IMR-90 (cell line): ENCODE data around the gene CAMTA2.

Source experiments
- POLR2A ChIP-seq: IDR thresholded peaks from 2 replicates; pipeline ENCODE4 v1.6.1; 2012; ENCODE audit warnings: mild to moderate bottlenecking, low read depth, low read length
- TF ChIP-seq, protein P1 (sequence below): conservative IDR thresholded peaks from 2 replicates; pipeline ENCODE4 v1.5.1; 2012; ENCODE audit warnings: mild to moderate bottlenecking, low read depth, low read length, improper control_type of control experiment

DNA sequence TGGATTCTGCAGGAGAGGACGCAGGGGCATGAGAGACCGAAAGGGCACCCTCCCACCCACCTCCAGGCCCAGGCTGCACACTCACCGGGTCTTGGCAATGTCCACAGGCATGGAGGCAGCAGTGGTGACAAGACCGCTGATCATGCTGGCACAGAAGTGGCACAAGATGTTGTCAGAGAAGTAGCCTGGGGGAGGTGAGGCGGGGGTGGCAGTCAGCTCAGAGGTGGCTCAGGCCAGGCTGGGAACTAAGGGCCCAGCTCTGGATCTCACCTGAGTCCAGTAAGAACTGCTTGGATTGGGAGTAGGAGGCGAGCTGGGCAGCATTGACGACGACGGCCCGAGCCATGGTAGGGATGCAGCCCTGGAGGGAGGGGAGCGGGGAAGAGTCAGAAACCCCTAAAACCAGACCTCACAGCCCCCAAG, 49.4 kb downstream of the CAMTA2 start:
- TF ChIP-seq POLR2A, result no peak
- TF ChIP-seq, protein P1, sequence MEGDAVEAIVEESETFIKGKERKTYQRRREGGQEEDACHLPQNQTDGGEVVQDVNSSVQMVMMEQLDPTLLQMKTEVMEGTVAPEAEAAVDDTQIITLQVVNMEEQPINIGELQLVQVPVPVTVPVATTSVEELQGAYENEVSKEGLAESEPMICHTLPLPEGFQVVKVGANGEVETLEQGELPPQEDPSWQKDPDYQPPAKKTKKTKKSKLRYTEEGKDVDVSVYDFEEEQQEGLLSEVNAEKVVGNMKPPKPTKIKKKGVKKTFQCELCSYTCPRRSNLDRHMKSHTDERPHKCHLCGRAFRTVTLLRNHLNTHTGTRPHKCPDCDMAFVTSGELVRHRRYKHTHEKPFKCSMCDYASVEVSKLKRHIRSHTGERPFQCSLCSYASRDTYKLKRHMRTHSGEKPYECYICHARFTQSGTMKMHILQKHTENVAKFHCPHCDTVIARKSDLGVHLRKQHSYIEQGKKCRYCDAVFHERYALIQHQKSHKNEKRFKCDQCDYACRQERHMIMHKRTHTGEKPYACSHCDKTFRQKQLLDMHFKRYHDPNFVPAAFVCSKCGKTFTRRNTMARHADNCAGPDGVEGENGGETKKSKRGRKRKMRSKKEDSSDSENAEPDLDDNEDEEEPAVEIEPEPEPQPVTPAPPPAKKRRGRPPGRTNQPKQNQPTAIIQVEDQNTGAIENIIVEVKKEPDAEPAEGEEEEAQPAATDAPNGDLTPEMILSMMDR, result no peak
